ENCODE results near the gene MILR1. TPM values are rescaled to one million over a fixed set of nuclear protein-coding genes. Genes with fewer than 3 reads are reported as not detected.

Gene MILR1
- polyA plus RNA-seq, 1 experiment: 0.75 TPM

- ChIA-PET CTCF (interaction anchor here (0.8 to 11.2 kb wide), 9 partner anchors 8 to 152 kb away, joined by 3 to 220 read pairs (median 4); no protein-coding TSS in a partner anchor), POLR2A (interaction anchor here (0.6 to 1.4 kb wide), 4 partner anchors 8 to 139 kb away, joined by 3 to 6 read pairs (median 4); partner anchors contain the start of gene CEP95)
- peak; percentile 65 for DNase-seq (ENCODE audit: low read depth)
- no peaks in the 10 kb centered on the region for H3K27me3 ChIP-seq (ENCODE audit: control insufficient read depth, insufficient read depth, low read length)
- peak; percentile 63 for TF ChIP-seq CTCF (IDR thresholded peaks at IDR 0.05; ENCODE audit: insufficient read depth, low read depth, low read length)
- H3K36me3 ChIP-seq (ENCODE audit: control insufficient read depth, insufficient read depth, low read length): peaks cover 22% of the 10 kb centered on the region
- H3K4me3 ChIP-seq (ENCODE audit: low read depth, low read length): peak within 1 kb of the TSS; percentile 74
Measured at GRCh38 chr17:64496786-64497564, 48.1 kb downstream of the MILR1 start, which contains the start of gene POLG2. POLG2 (minus strand) TSS chr17:64497054; CDS start chr17:64496968, 86 bp downstream.

- no peak for TF ChIP-seq CTCF (IDR thresholded peaks at IDR 0.05; ENCODE audit: insufficient read depth, low read depth, low read length)
- Histone ChIP-seq H3K36me3 (ENCODE audit: control insufficient read depth, insufficient read depth, low read length) (peaks cover 27% of the 10 kb centered on the region), H3K27me3 (ENCODE audit: control insufficient read depth, insufficient read depth, low read length) (no peaks in the 10 kb centered on the region), H3K4me3 (ENCODE audit: low read depth, low read length) (peak overlapping the region; percentile 74)
- POLR2A ChIA-PET: interaction anchor here (0.6 to 1.4 kb wide), 3 partner anchors 9 to 138 kb away, joined by 3 to 6 read pairs (median 3); partner anchors contain the start of gene CEP95
- CTCF ChIA-PET: interaction anchor here (0.8 to 11.2 kb wide), 6 partner anchors 8 to 152 kb away, joined by 3 to 220 read pairs (median 6); no protein-coding TSS in a partner anchor
- no peak for DNase-seq (ENCODE audit: low read depth)
Measured at GRCh38 chr17:64497565-64498035, 48.7 kb downstream of the MILR1 start.

- Histone ChIP-seq H3K4me3 (ENCODE audit: low read depth, low read length) (no peak overlapping the region), H3K36me3 (ENCODE audit: control insufficient read depth, insufficient read depth, low read length) (peaks cover 34% of the 10 kb centered on the region), H3K27me3 (ENCODE audit: control insufficient read depth, insufficient read depth, low read length) (no peaks in the 10 kb centered on the region)
- no peak for TF ChIP-seq CTCF (IDR thresholded peaks at IDR 0.05; ENCODE audit: insufficient read depth, low read depth, low read length)
- CTCF ChIA-PET: interaction anchor here (0.6 to 11.2 kb wide), 3 partner anchors 9 to 194 kb away, joined by 4 to 220 read pairs (median 4); no protein-coding TSS in a partner anchor
- no peak for DNase-seq (ENCODE audit: low read depth)
- POLR2A ChIA-PET: interaction anchor here (0.7 kb wide), 1 partner anchor 47 kb away, joined by 3 read pairs; no protein-coding TSS in a partner anchor
Measured at GRCh38 chr17:64498308-64499203, 49.6 kb downstream of the MILR1 start.

GRCh38 chr17:64499805-64500486, 51.0 kb downstream of the MILR1 start:
- ChIA-PET CTCF (interaction anchor here (0.8 to 1.1 kb wide), 2 partner anchors 8 to 80 kb away, joined by 3 to 4 read pairs; no protein-coding TSS in a partner anchor), POLR2A (interaction anchor here (0.6 kb wide), 1 partner anchor 166 kb away, joined by 5 read pairs; no protein-coding TSS in a partner anchor)
- Histone ChIP-seq H3K36me3 (ENCODE audit: control insufficient read depth, insufficient read depth, low read length) (peaks cover 36% of the 10 kb centered on the region), H3K27me3 (ENCODE audit: control insufficient read depth, insufficient read depth, low read length) (no peaks in the 10 kb centered on the region), H3K4me3 (ENCODE audit: low read depth, low read length) (no peak overlapping the region)
- DNase-seq (ENCODE audit: low read depth): no peak
- no peak for TF ChIP-seq CTCF (IDR thresholded peaks at IDR 0.05; ENCODE audit: insufficient read depth, low read depth, low read length)
